Epithelial cell of prostate (primary cell): ENCODE data around the gene SFTA2.

Experiments used
- DNase-seq: peaks from one replicate; pipeline ENCODE4 v3.0.0-alpha.2; 2011; ENCODE audit warnings: low read depth, low spot score
- H3K27ac ChIP-seq: fragments of 450-650 bp; 2 replicates; pipeline ENCODE4 v1.5.1; 2017; ENCODE audit warnings: mild to moderate bottlenecking

Gene SFTA2

GRCh38 chr6:30881392-30882203, 50.4 kb downstream of the SFTA2 start:
- H3K27ac ChIP-seq = peak overlapping the region; percentile 99
- DNase-seq = no peak
